ENCODE results near the gene RTL1.

DNA sequence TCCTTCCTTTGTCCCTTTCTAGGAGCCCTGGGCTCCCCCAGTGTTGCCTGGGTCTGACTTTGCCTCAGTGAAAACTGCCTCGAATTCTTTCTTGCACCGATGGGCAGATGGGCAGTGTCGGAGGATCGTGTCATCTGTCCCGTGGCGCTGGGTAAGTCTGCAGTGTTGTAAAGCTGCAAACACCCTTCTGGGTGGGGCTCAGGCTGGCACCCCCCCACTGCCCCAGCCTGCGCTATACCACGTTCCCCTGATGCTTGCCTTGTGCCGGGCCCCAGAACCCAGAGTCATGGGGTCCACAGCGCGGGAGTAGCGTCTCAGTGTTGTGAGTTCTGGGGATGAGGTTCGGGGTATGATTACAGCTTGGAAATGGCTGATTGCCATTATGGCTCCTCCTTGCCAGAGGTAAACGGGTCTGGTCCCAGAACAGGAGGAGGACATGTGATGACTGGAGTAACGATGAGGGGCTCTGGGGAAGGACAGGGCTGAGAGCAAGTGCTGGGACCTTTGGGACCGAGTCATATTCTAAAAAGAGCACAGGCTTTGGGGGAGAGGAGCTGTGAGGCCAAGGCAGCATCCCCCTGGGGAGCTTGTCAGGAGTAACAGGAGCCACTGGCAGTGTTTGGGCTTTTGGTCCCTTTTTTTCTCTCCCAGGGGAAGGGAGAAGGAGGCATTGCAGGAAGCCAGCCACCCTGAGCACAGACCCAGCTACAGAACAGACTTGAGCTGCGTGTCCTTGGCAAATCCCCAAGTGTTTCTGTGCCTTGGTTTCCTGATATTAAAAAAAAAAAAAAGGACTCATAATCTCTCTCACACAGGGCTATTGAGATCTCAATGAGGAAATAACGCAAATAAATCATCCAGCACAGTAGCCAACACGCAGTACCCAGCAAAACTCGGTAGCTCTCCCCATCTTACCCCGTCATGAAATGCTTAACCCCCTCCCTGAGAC, 4.3 kb downstream of the RTL1 start:
- TF ChIP-seq EZH2 (optimal IDR thresholded peaks at IDR 0.05; ENCODE audit: low read depth, low read length) (no peak), CTCF (IDR thresholded peaks at IDR 0.05; ENCODE audit: low read length) (no peak)
